ENCODE measurements around the gene TMEM150B. TPM values are rescaled to one million over a fixed set of nuclear protein-coding genes. Genes with fewer than 3 reads are reported as not detected.

The TMEM150B gene
- total and polyA plus RNA-seq, 10 donors = 1.7 to 34.1 (median 7.8) TPM

- Histone ChIP-seq H3K4me1 (peaks cover 0 to 11% (median 6%) of the 10 kb centered on the region in 6 donors), H3K4me3 (no peak overlapping the region), H3K27ac (no peak overlapping the region), H3K9me3 (peaks cover 0 to 6% (median 0%) of the 10 kb centered on the region in 8 donors), H3K27me3 (replicated peaks in 1 of 7) (no peaks in the 10 kb centered on the region), H3K36me3 (peaks cover 0 to 16% (median 0%) of the 10 kb centered on the region in 6 donors)
- intact Hi-C loops (cut with DNase I; ENCODE audit: low total_unique reads) = no loop called here
- 62 to 86% (median 77%) methylated on average over 3 of the region's 3 CpGs for WGBS, 5 donors
- no peak for TF ChIP-seq POLR2A (IDR thresholded peaks at IDR 0.05)
- no peak for TF ChIP-seq POLR2AphosphoS5 (IDR thresholded peaks at IDR 0.05)
- TF ChIP-seq CTCF (IDR thresholded peaks at IDR 0.05 in 8 of 11, conservative IDR thresholded peaks at IDR 0.05 in 3 of 11) = no peak
- no peak for DNase-seq
These were observed 18.4 kb downstream of the TMEM150B start for GRCh38 chr19:55306712-55307111.

- Histone ChIP-seq H3K36me3 (peaks cover 0 to 16% (median 0%) of the 10 kb centered on the region in 6 donors), H3K4me1 (peaks cover 0 to 17% (median 12%) of the 10 kb centered on the region in 6 donors), H3K27ac (no peak overlapping the region), H3K27me3 (replicated peaks in 1 of 7) (no peaks in the 10 kb centered on the region), H3K4me3 (no peak overlapping the region), H3K9me3 (peaks cover 0 to 6% (median 0%) of the 10 kb centered on the region in 8 donors)
- intact Hi-C loops (cut with DNase I; ENCODE audit: low total_unique reads) = no loop called here
- 85 to 93% (median 87%) methylated on average over 15 to 17 of the region's 17 CpGs for WGBS, 5 donors
- no peak for TF ChIP-seq POLR2AphosphoS5 (IDR thresholded peaks at IDR 0.05)
- TF ChIP-seq POLR2A (IDR thresholded peaks at IDR 0.05) = no peak
- no peak for TF ChIP-seq CTCF (IDR thresholded peaks at IDR 0.05 in 8 of 11, conservative IDR thresholded peaks at IDR 0.05 in 3 of 11)
- DNase-seq = no peak
These were observed 19.1 kb downstream of the TMEM150B start for GRCh38 chr19:55305983-55306562.

- Histone ChIP-seq H3K4me1 (peaks cover 0 to 18% (median 12%) of the 10 kb centered on the region in 6 donors), H3K27me3 (replicated peaks in 1 of 7) (no peaks in the 10 kb centered on the region), H3K4me3 (no peak overlapping the region), H3K9me3 (peaks cover 0 to 6% (median 0%) of the 10 kb centered on the region in 8 donors), H3K27ac (no peak overlapping the region), H3K36me3 (peaks cover 0 to 16% (median 0%) of the 10 kb centered on the region in 6 donors)
- TF ChIP-seq CTCF (IDR thresholded peaks at IDR 0.05 in 8 of 11, conservative IDR thresholded peaks at IDR 0.05 in 3 of 11) = no peak
- TF ChIP-seq POLR2A (IDR thresholded peaks at IDR 0.05) = no peak
- no peak for TF ChIP-seq POLR2AphosphoS5 (IDR thresholded peaks at IDR 0.05)
- no peak for DNase-seq
- 67 to 83% (median 72%) methylated on average over 9 of the region's 9 CpGs for WGBS, 5 donors
- intact Hi-C loops (cut with DNase I; ENCODE audit: low total_unique reads) = no loop called here
These were observed 19.6 kb downstream of the TMEM150B start for GRCh38 chr19:55305491-55305890.

GRCh38 chr19:55304980-55305379 lies 20.2 kb downstream of the TMEM150B start:
- H3K27ac ChIP-seq = no peak overlapping the region
- intact Hi-C loops (cut with DNase I; ENCODE audit: low total_unique reads) = no loop called here
- peaks cover 0 to 18% (median 12%) of the 10 kb centered on the region in 6 donors for H3K4me1 ChIP-seq
- TF ChIP-seq POLR2A (IDR thresholded peaks at IDR 0.05) = no peak
- TF ChIP-seq CTCF (IDR thresholded peaks at IDR 0.05 in 8 of 11, conservative IDR thresholded peaks at IDR 0.05 in 3 of 11) = no peak
- TF ChIP-seq POLR2AphosphoS5 (IDR thresholded peaks at IDR 0.05) = no peak
- no peak for DNase-seq
- H3K36me3 ChIP-seq = peaks cover 0 to 16% (median 0%) of the 10 kb centered on the region in 6 donors
- no peak overlapping the region for H3K4me3 ChIP-seq
- peaks cover 0 to 3% (median 0%) of the 10 kb centered on the region in 7 donors for H3K27me3 ChIP-seq (replicated peaks in 1 of 7)
- H3K9me3 ChIP-seq = peaks cover 0 to 6% (median 0%) of the 10 kb centered on the region in 8 donors
- 74 to 88% (median 81%) methylated on average over 13 to 14 of the region's 14 CpGs for WGBS, 5 donors
